HepG2 (cell line): ENCODE measurements around the gene TMEM131L. TPM values are rescaled to one million over a fixed set of nuclear protein-coding genes. Genes with fewer than 3 reads are reported as not detected.

Experiments
- ATAC-seq: fragments of 200-7000 bp; cut with Tn5 transposase; 3 replicates; pipeline ENCODE4 v1.9.1; 2020; ENCODE audit warnings: mild to moderate bottlenecking, moderate library complexity
- BruUV-seq: library from RNA; stranded (reverse); fragments of 400-500 nt; replicated peaks from 2 replicates; lab custom pipeline; 2021; lab: Mats Ljungman, UMichigan
- CTCF ChIA-PET: fragments of 300-600 bp; formaldehyde crosslinking; extraction: SDS; loops from one replicate; lab custom pipeline; 2021; ENCODE audit warnings: low total read pairs, inconsistent platforms, low intra/inter-chr PET ratio; lab: Yijun Ruan, JAX
- POLR2A ChIA-PET: fragments of 350-600 bp; sonication (Branson Sonifier 250); formaldehyde crosslinking; loops from one replicate; lab custom pipeline; 2020; ENCODE audit warnings: antibody characterized with exemption, inconsistent platforms; lab: Yijun Ruan, JAX
- DNase-seq: peaks from one replicate; pipeline ENCODE4 v3.0.0-alpha.2; 2015; ENCODE audit warnings: low spot score
- FAIRE-seq: peaks from 3 replicates; lab custom pipeline; 2011; peaks lifted over from hg19 to GRCh38; lab: Jason Lieb, UNC
- H2AFZ ChIP-seq: one replicate; pipeline ENCODE4 v1.6.1; 2011; ENCODE audit warnings: low read length, inconsistent platforms
- H3K27ac ChIP-seq: fragments of 300-600 bp; 3 replicates; pipeline ENCODE4 v1.8.0; 2011; ENCODE audit warnings: mixed run types, mild to moderate bottlenecking, mixed read lengths, low read length, inconsistent platforms; ENCODE audit not compliant: insufficient read depth; ENCODE audit errors: extremely low read length
- H3K27me3 ChIP-seq, 2 experiments: fragments of 200-600 bp in 1 of 2; 2 replicates in 1 of 2; 3 replicates in 1 of 2; pipeline versions ENCODE4 v1.6.0 to v1.8.0; 2011; ENCODE audit warnings: low read length in 2 of 2, mild to moderate bottlenecking in 2 of 2, moderate library complexity in 2 of 2, inconsistent platforms in 1 of 2; ENCODE audit not compliant: insufficient read depth in 2 of 2, control insufficient read depth in 1 of 2
- H3K36me3 ChIP-seq, 2 experiments: fragments of 200-600 bp in 1 of 2; replicated peaks in 1 of 2; 2 replicates in 1 of 2; 3 replicates in 1 of 2; pipeline versions ENCODE4 v1.5.1 to v1.8.0; 2011; ENCODE audit warnings: low read length in 2 of 2, inconsistent platforms in 1 of 2; ENCODE audit not compliant: insufficient read depth in 2 of 2, control insufficient read depth in 1 of 2
- H3K4me1 ChIP-seq: 2 replicates; pipeline ENCODE4 v1.5.1; 2012; ENCODE audit warnings: low read length, inconsistent platforms; ENCODE audit not compliant: insufficient read depth
- H3K4me2 ChIP-seq: 2 replicates; pipeline ENCODE4 v1.6.0; 2011; ENCODE audit warnings: low read depth, low read length, inconsistent platforms
- H3K4me3 ChIP-seq, 3 experiments: fragments of 200-600 bp in 1 of 3; sonication (generic), shearing (Covaris generic) in 1 of 3; replicated peaks in 1 of 3; 2 replicates each; pipeline ENCODE4 v1.5.1; 2011 to 2016; ENCODE audit warnings: low read length in 3 of 3, inconsistent platforms in 2 of 3, low read depth in 2 of 3, mild to moderate bottlenecking in 2 of 3, control low read depth in 1 of 3, mixed read lengths in 1 of 3; ENCODE audit not compliant: insufficient read depth in 1 of 3
- H3K79me2 ChIP-seq: one replicate; pipeline ENCODE4 v1.6.1; 2011; ENCODE audit warnings: low read length, inconsistent platforms; ENCODE audit not compliant: insufficient read depth
- H3K9ac ChIP-seq: 2 replicates; pipeline ENCODE4 v1.6.0; 2011; ENCODE audit warnings: mild to moderate bottlenecking, low read depth, low read length, inconsistent platforms; ENCODE audit not compliant: insufficient read depth
- H3K9me3 ChIP-seq: 2 replicates; pipeline ENCODE4 v1.5.1; 2012; ENCODE audit warnings: mild to moderate bottlenecking, low read length
- H4K20me1 ChIP-seq: 2 replicates; pipeline ENCODE4 v1.6.0; 2011; ENCODE audit warnings: inconsistent platforms, mild to moderate bottlenecking, low read length, moderate library complexity; ENCODE audit not compliant: insufficient read depth
- AKAP8 ChIP-seq: sonication (generic); formaldehyde crosslinking; IDR thresholded peaks from 2 replicates; pipeline ENCODE4 v1.5.1; 2020; ENCODE audit warnings: mild to moderate bottlenecking, missing genetic modification reagents
- HOXA3 ChIP-seq: sonication (generic); formaldehyde crosslinking; IDR thresholded peaks from 2 replicates; pipeline ENCODE4 v1.5.0; 2020; ENCODE audit warnings: missing genetic modification reagents
- KAT8 ChIP-seq: IDR thresholded peaks from 2 replicates; pipeline ENCODE4 v1.6.1; 2016; ENCODE audit warnings: missing genetic modification reagents, missing compliant biosample characterization
- SKI ChIP-seq: fragments of 450-650 bp; IDR thresholded peaks from one replicate; pipeline ENCODE4 v1.6.1; 2018; ENCODE audit warnings: mild to moderate bottlenecking; ENCODE audit not compliant: partially characterized antibody
- SOX6 ChIP-seq, 2 experiments: fragments of 450-650 bp in 1 of 2; sonication (generic) in 1 of 2; formaldehyde crosslinking in 1 of 2; IDR thresholded peaks; 2 replicates each; pipeline versions ENCODE4 v1.4.0 to v1.6.1; 2017 to 2020; ENCODE audit warnings: antibody characterized with exemption in 1 of 2, mild to moderate bottlenecking in 1 of 2, missing genetic modification reagents in 1 of 2
- YEATS4 ChIP-seq: sonication (generic); formaldehyde crosslinking; IDR thresholded peaks from 2 replicates; pipeline ENCODE4 v1.4.0; 2020; ENCODE audit warnings: missing genetic modification reagents, borderline replicate concordance
- ZNF20 ChIP-seq: sonication (generic); formaldehyde crosslinking; IDR thresholded peaks from 2 replicates; pipeline ENCODE4 v1.4.0; 2020; ENCODE audit warnings: mild to moderate bottlenecking, moderate library complexity, missing genetic modification reagents
- ZNF432 ChIP-seq: sonication (generic); formaldehyde crosslinking; IDR thresholded peaks from 2 replicates; pipeline ENCODE4 v1.5.0; 2020; ENCODE audit warnings: missing genetic modification reagents, mild to moderate bottlenecking, borderline replicate concordance
- ZNF615 ChIP-seq: sonication (generic); formaldehyde crosslinking; IDR thresholded peaks from 2 replicates; pipeline ENCODE4 v1.5.0; 2020; ENCODE audit warnings: mild to moderate bottlenecking, missing genetic modification reagents, borderline replicate concordance
- WGBS: methylation state at CpG from one replicate; pipeline ENCODE4 v1.1.6; 2017; ENCODE audit warnings: low lambda C conversion rate; 5-methylcytosine and 5-hydroxymethylcytosine counted together
- in situ Hi-C: cut with HindIII; loops from 2 replicates; pipeline ENCODE4 v1.10.0; 2017; ENCODE audit warnings: low pct_unique_long_range_greater_than_20kb; ENCODE audit not compliant: extremely low pct_ligation_motif_present
- intact Hi-C: fragments of 100-400 bp; cut with micrococcal nuclease; formaldehyde crosslinking; loops from one replicate; pipeline ENCODE4 v1.10.0; 2022; ENCODE audit not compliant: unreplicated experiment
- polyA plus RNA-seq, 8 experiments: library from polyadenylated mRNA; depleted of rRNA in 3 of 8; stranded (reverse) in 7 of 8; unstranded in 1 of 8; fragments of >200 nt; fragmentation: Illumina TruSeq in 4 of 8; extraction: Trizol in 4 of 8; gene quantifications; 2 replicates each; pipeline versions ENCODE4 v1.2.1 to v1.2.3, GENCODE V29; 2011 to 2016; ENCODE audit warnings: low read depth in 4 of 8, missing spikeins in 1 of 8, mixed read lengths in 1 of 8; ENCODE audit not compliant: insufficient read depth in 1 of 8
- total RNA-seq, 5 experiments: library from RNA; depleted of rRNA; stranded (reverse); fragments of >200 nt; fragmentation: Illumina TruSeq; extraction: Trizol; gene quantifications; 2 replicates each; pipeline ENCODE4 v1.2.3, GENCODE V29; 2016; ENCODE audit warnings: low read depth in 1 of 5
- TF ChIP-seq, protein P1 (sequence below): IDR thresholded peaks from 2 replicates; pipeline ENCODE4 v1.6.1; 2018; ENCODE audit warnings: missing genetic modification reagents
- TF ChIP-seq, protein P2 (sequence below): sonication (generic); formaldehyde crosslinking; IDR thresholded peaks from 2 replicates; pipeline ENCODE4 v1.4.0; 2020; ENCODE audit warnings: low read depth, missing genetic modification reagents

The TMEM131L gene
- total and polyA plus RNA-seq, 2 of the 13 experiments (the other 11 are each of a cell fraction or from before 2014, with no cell fraction given) = 2.2 to 4.5 TPM

DNA sequence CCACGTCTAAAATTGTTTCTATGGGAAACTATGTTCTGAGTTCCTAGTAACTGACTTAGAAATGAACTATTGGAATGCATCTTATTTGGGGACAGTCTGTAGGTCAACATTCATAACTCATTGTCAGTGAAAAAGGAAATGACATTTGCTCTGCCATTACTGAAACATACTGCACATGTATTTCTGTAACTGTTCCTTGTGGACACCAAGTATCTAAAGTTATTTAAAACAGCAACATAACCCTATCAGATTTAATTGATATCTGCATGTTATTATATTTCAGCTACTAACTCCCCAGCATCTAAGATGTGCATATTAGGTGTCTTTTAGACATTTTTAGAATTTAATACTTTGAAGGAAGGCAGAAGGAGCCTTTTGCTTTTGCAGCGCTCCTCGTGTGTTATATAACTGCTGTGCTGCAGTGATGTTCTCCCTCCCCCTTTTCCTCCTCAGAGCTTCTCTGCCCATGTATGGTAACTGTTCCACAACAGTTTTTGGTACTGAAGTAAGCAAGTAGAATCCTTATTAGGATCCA lies 37.2 kb upstream of the TMEM131L start:
- H3K4me2 ChIP-seq = no peak overlapping the region
- H2AFZ ChIP-seq = no peak overlapping the region
- no peaks in the 10 kb centered on the region for H3K79me2 ChIP-seq
- H3K4me3 ChIP-seq = no peak overlapping the region
- no peaks in the 10 kb centered on the region for H3K36me3 ChIP-seq
- H3K4me1 ChIP-seq = peaks cover 15% of the 10 kb centered on the region
- no peak for FAIRE-seq
- H3K27ac ChIP-seq = no peak overlapping the region
- BruUV-seq = no TSS peak
- H3K9me3 ChIP-seq = no peaks in the 10 kb centered on the region
- in situ Hi-C loops = no loop called here
- DNase-seq = no peak
- no peak for TF ChIP-seq YEATS4 (CRISPR knock-in tag)
- TF ChIP-seq KAT8 (CRISPR knock-in tag) = no peak
- no peak for TF ChIP-seq ZNF20 (CRISPR knock-in tag)
- no peak for TF ChIP-seq AKAP8 (CRISPR knock-in tag)
- TF ChIP-seq, protein P1, sequence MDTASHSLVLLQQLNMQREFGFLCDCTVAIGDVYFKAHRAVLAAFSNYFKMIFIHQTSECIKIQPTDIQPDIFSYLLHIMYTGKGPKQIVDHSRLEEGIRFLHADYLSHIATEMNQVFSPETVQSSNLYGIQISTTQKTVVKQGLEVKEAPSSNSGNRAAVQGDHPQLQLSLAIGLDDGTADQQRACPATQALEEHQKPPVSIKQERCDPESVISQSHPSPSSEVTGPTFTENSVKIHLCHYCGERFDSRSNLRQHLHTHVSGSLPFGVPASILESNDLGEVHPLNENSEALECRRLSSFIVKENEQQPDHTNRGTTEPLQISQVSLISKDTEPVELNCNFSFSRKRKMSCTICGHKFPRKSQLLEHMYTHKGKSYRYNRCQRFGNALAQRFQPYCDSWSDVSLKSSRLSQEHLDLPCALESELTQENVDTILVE (CRISPR knock-in tag) = no peak
- CTCF ChIA-PET = no interaction called here
- H4K20me1 ChIP-seq = no peaks in the 10 kb centered on the region
- intact Hi-C loops = no loop called here
- no peak overlapping the region for H3K9ac ChIP-seq
- no peak for ATAC-seq
- 30% methylated on average over 3 of the region's 3 CpGs for WGBS
- POLR2A ChIA-PET = no interaction called here
- H3K27me3 ChIP-seq = no peaks in the 10 kb centered on the region

DNA sequence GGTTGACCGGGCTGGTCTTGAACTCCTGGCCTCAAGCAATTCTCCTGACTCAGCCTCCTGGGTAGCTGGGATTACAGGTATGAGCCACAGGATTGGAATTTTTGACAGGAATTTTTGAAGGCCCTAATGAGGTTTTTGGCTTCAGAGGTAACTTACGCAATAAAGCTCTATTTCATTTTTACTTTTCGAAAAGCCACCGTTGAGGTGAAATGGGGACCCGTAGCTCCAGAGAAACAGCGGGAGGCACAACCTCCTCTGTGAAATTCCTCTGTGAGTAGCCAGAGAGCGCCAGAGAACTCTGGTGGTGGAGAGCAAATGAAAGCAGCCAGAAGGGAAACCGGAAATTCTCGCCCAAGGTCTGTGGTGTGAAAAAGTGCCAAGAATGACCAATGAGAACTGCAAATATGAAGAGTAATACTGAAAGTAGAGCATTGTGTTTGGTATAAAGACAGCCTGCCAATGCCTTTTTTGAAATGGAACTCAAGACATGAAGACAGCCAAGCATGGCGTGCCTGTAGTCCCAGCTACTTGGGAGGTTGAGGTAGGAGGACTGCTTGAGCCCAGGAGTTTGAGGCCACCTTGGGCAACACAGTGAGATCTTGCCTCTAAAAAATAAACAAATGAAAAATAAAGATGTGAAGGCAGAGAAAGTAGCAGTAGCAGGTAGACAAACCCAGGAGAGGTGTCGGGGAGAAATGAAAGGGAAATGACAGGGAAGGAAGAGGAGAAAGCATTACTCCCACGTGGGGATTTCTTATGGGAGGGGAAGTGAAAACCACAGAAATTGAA lies 33.0 kb upstream of the TMEM131L start:
- H3K36me3 ChIP-seq = no peaks in the 10 kb centered on the region
- no peaks in the 10 kb centered on the region for H3K27me3 ChIP-seq
- H3K9ac ChIP-seq = no peak overlapping the region
- WGBS = 22% methylated on average over 12 of the region's 12 CpGs
- ATAC-seq (peak; percentile 95), DNase-seq (peak; percentile 79), FAIRE-seq (peak; percentile 70)
- no peaks in the 10 kb centered on the region for H3K9me3 ChIP-seq
- H3K4me1 ChIP-seq = peaks cover 15% of the 10 kb centered on the region
- peak overlapping the region; percentile 86 for H2AFZ ChIP-seq
- H3K27ac ChIP-seq = no peak overlapping the region
- H3K79me2 ChIP-seq = no peaks in the 10 kb centered on the region
- intact Hi-C loops (loop anchor here (1.0 to 10.0 kb wide), 3 partner anchors 89 to 212 kb away; partner anchors contain the start of gene MND1), in situ Hi-C loops (no loop called here)
- ChIA-PET CTCF (interaction anchor here (2.3 to 2.5 kb wide), 2 partner anchors 141 to 143 kb away, joined by 15 to 21 read pairs; no protein-coding TSS in a partner anchor), POLR2A (interaction anchor here (1.0 kb wide), 2 partner anchors 33 to 132 kb away, joined by 3 to 6 read pairs; partner anchors contain the start of gene TMEM131L)
- no peak overlapping the region for H3K4me3 ChIP-seq
- no peaks in the 10 kb centered on the region for H4K20me1 ChIP-seq
- H3K4me2 ChIP-seq = peak overlapping the region; percentile 49
- no TSS peak for BruUV-seq
- TF ChIP-seq ZNF615 (CRISPR knock-in tag) (no peak), HOXA3 (CRISPR knock-in tag) (peak; percentile 39; the same call in 1 of the 2 replicates), SOX6 (IDR thresholded peaks at IDR 0.05) (no peak), SOX6 (CRISPR knock-in tag; IDR thresholded peaks at IDR 0.05) (peak; percentile 30; the same call in 1 of the 2 replicates), SKI (no peak), ZNF432 (CRISPR knock-in tag) (no peak)
- TF ChIP-seq, protein P2, sequence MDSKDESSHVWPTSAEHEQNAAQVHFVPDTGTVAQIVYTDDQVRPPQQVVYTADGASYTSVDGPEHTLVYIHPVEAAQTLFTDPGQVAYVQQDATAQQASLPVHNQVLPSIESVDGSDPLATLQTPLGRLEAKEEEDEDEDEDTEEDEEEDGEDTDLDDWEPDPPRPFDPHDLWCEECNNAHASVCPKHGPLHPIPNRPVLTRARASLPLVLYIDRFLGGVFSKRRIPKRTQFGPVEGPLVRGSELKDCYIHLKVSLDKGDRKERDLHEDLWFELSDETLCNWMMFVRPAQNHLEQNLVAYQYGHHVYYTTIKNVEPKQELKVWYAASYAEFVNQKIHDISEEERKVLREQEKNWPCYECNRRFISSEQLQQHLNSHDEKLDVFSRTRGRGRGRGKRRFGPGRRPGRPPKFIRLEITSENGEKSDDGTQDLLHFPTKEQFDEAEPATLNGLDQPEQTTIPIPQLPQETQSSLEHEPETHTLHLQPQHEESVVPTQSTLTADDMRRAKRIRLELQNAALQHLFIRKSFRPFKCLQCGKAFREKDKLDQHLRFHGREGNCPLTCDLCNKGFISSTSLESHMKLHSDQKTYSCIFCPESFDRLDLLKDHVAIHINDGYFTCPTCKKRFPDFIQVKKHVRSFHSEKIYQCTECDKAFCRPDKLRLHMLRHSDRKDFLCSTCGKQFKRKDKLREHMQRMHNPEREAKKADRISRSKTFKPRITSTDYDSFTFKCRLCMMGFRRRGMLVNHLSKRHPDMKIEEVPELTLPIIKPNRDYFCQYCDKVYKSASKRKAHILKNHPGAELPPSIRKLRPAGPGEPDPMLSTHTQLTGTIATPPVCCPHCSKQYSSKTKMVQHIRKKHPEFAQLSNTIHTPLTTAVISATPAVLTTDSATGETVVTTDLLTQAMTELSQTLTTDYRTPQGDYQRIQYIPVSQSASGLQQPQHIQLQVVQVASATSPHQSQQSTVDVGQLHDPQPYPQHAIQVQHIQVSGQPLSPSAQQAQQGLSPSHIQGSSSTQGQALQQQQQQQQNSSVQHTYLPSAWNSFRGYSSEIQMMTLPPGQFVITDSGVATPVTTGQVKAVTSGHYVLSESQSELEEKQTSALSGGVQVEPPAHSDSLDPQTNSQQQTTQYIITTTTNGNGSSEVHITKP (CRISPR knock-in tag) = no peak
